ENCODE results near the gene RARA.

Gene RARA

DNA sequence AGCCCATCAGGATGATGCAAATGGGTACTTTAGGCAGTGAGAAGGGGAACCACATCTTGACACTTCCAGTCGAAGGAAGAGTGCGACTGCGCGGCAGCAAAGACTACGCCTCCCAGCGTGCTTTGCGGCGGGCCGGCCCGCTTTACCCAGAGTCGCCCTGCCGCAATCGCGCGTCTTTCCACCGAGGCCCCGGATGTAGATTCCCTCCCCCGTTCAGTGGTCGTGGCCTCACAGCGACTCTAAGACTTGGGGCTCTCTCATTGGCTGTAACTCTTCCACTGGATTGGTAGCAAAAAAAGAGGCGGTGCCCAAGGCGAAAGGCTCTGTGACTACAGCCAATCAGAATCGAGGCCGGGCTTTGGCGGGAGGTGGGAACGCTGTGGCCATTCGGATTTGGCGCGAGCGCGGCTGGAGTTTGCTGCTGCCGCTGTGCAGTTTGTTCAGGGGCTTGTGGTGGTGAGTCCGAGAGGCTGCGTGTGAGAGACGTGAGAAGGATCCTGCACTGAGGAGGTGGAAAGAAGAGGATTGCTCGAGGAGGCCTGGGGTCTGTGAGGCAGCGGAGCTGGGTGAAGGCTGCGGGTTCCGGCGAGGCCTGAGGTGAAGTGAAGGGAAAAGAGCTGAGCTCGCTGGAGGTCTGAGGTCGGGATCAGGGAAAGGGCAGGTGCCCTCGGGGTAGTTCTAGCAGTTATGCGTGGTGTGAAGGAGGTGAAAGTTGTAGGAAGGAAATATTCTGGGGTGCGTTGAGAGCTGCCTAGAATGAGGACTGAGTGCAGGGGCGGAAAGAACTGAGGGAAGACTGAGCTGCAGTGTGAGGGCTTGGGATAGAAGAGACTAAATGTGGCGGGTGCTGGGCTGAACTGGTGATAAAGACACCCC lies 21.2 kb upstream of the RARA start, which contains the start of gene CDC6 (continued):
- TF ChIP-seq ZNF133 (tag by site-specific recombination; IDR thresholded peaks at IDR 0.05): no peak
- no peak for TF ChIP-seq ZNF221 (tag by site-specific recombination; IDR thresholded peaks at IDR 0.05; ENCODE audit: borderline replicate concordance)
- TF ChIP-seq KLF16 (tag by site-specific recombination; IDR thresholded peaks at IDR 0.05): peak; percentile 84
- TF ChIP-seq, protein P1, sequence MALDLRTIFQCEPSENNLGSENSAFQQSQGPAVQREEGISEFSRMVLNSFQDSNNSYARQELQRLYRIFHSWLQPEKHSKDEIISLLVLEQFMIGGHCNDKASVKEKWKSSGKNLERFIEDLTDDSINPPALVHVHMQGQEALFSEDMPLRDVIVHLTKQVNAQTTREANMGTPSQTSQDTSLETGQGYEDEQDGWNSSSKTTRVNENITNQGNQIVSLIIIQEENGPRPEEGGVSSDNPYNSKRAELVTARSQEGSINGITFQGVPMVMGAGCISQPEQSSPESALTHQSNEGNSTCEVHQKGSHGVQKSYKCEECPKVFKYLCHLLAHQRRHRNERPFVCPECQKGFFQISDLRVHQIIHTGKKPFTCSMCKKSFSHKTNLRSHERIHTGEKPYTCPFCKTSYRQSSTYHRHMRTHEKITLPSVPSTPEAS (tag by site-specific recombination; IDR thresholded peaks at IDR 0.05): no peak; the same call in 1 of the 2 replicates
- TF ChIP-seq, protein P2, sequence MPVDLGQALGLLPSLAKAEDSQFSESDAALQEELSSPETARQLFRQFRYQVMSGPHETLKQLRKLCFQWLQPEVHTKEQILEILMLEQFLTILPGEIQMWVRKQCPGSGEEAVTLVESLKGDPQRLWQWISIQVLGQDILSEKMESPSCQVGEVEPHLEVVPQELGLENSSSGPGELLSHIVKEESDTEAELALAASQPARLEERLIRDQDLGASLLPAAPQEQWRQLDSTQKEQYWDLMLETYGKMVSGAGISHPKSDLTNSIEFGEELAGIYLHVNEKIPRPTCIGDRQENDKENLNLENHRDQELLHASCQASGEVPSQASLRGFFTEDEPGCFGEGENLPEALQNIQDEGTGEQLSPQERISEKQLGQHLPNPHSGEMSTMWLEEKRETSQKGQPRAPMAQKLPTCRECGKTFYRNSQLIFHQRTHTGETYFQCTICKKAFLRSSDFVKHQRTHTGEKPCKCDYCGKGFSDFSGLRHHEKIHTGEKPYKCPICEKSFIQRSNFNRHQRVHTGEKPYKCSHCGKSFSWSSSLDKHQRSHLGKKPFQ (tag by site-specific recombination; IDR thresholded peaks at IDR 0.05): 0 out of 2 replicates have a peak, but pooled peaks have one; percentile 81
- TF ChIP-seq, protein P3, sequence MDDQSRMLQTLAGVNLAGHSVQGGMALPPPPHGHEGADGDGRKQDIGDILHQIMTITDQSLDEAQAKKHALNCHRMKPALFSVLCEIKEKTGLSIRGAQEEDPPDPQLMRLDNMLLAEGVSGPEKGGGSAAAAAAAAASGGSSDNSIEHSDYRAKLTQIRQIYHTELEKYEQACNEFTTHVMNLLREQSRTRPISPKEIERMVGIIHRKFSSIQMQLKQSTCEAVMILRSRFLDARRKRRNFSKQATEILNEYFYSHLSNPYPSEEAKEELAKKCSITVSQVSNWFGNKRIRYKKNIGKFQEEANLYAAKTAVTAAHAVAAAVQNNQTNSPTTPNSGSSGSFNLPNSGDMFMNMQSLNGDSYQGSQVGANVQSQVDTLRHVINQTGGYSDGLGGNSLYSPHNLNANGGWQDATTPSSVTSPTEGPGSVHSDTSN (CRISPR knock-in tag; IDR thresholded peaks at IDR 0.05): no peak; the same call in 1 of the 2 replicates
- TF ChIP-seq ZNF132 (tag by site-specific recombination; IDR thresholded peaks at IDR 0.05; ENCODE audit: borderline replicate concordance): no peak
- TF ChIP-seq, protein P4, sequence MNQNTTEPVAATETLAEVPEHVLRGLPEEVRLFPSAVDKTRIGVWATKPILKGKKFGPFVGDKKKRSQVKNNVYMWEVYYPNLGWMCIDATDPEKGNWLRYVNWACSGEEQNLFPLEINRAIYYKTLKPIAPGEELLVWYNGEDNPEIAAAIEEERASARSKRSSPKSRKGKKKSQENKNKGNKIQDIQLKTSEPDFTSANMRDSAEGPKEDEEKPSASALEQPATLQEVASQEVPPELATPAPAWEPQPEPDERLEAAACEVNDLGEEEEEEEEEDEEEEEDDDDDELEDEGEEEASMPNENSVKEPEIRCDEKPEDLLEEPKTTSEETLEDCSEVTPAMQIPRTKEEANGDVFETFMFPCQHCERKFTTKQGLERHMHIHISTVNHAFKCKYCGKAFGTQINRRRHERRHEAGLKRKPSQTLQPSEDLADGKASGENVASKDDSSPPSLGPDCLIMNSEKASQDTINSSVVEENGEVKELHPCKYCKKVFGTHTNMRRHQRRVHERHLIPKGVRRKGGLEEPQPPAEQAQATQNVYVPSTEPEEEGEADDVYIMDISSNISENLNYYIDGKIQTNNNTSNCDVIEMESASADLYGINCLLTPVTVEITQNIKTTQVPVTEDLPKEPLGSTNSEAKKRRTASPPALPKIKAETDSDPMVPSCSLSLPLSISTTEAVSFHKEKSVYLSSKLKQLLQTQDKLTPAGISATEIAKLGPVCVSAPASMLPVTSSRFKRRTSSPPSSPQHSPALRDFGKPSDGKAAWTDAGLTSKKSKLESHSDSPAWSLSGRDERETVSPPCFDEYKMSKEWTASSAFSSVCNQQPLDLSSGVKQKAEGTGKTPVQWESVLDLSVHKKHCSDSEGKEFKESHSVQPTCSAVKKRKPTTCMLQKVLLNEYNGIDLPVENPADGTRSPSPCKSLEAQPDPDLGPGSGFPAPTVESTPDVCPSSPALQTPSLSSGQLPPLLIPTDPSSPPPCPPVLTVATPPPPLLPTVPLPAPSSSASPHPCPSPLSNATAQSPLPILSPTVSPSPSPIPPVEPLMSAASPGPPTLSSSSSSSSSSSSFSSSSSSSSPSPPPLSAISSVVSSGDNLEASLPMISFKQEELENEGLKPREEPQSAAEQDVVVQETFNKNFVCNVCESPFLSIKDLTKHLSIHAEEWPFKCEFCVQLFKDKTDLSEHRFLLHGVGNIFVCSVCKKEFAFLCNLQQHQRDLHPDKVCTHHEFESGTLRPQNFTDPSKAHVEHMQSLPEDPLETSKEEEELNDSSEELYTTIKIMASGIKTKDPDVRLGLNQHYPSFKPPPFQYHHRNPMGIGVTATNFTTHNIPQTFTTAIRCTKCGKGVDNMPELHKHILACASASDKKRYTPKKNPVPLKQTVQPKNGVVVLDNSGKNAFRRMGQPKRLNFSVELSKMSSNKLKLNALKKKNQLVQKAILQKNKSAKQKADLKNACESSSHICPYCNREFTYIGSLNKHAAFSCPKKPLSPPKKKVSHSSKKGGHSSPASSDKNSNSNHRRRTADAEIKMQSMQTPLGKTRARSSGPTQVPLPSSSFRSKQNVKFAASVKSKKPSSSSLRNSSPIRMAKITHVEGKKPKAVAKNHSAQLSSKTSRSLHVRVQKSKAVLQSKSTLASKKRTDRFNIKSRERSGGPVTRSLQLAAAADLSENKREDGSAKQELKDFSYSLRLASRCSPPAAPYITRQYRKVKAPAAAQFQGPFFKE (tag by site-specific recombination; IDR thresholded peaks at IDR 0.05; ENCODE audit: borderline replicate concordance): no peak
- no peak for TF ChIP-seq ZNF433 (tag by site-specific recombination; IDR thresholded peaks at IDR 0.05; ENCODE audit: low read depth)
- no peak for TF ChIP-seq ZNF529 (tag by site-specific recombination; IDR thresholded peaks at IDR 0.05; ENCODE audit: insufficient replicate concordance)
- TF ChIP-seq ZNF114 (tag by site-specific recombination; IDR thresholded peaks at IDR 0.05): no peak
- peak; percentile 88 for TF ChIP-seq ZBTB17 (tag by site-specific recombination; IDR thresholded peaks at IDR 0.05)
- TF ChIP-seq ZNF558 (tag by site-specific recombination; IDR thresholded peaks at IDR 0.05): no peak
- TF ChIP-seq BCL11A (tag by site-specific recombination; IDR thresholded peaks at IDR 0.05; ENCODE audit: low read depth): peak; percentile 33; the same call in 1 of the 2 replicates
- TF ChIP-seq, protein P5, sequence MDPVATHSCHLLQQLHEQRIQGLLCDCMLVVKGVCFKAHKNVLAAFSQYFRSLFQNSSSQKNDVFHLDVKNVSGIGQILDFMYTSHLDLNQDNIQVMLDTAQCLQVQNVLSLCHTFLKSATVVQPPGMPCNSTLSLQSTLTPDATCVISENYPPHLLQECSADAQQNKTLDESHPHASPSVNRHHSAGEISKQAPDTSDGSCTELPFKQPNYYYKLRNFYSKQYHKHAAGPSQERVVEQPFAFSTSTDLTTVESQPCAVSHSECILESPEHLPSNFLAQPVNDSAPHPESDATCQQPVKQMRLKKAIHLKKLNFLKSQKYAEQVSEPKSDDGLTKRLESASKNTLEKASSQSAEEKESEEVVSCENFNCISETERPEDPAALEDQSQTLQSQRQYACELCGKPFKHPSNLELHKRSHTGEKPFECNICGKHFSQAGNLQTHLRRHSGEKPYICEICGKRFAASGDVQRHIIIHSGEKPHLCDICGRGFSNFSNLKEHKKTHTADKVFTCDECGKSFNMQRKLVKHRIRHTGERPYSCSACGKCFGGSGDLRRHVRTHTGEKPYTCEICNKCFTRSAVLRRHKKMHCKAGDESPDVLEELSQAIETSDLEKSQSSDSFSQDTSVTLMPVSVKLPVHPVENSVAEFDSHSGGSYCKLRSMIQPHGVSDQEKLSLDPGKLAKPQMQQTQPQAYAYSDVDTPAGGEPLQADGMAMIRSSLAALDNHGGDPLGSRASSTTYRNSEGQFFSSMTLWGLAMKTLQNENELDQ (tag by site-specific recombination; IDR thresholded peaks at IDR 0.05; ENCODE audit: low read depth): no peak
- no peak for TF ChIP-seq ZNF561 (tag by site-specific recombination; IDR thresholded peaks at IDR 0.05; ENCODE audit: borderline replicate concordance)
- peak; percentile 99 for TF ChIP-seq SP2 (tag by site-specific recombination; IDR thresholded peaks at IDR 0.05)
- TF ChIP-seq, protein P6, sequence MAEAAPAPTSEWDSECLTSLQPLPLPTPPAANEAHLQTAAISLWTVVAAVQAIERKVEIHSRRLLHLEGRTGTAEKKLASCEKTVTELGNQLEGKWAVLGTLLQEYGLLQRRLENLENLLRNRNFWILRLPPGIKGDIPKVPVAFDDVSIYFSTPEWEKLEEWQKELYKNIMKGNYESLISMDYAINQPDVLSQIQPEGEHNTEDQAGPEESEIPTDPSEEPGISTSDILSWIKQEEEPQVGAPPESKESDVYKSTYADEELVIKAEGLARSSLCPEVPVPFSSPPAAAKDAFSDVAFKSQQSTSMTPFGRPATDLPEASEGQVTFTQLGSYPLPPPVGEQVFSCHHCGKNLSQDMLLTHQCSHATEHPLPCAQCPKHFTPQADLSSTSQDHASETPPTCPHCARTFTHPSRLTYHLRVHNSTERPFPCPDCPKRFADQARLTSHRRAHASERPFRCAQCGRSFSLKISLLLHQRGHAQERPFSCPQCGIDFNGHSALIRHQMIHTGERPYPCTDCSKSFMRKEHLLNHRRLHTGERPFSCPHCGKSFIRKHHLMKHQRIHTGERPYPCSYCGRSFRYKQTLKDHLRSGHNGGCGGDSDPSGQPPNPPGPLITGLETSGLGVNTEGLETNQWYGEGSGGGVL (tag by site-specific recombination; IDR thresholded peaks at IDR 0.05): no peak
- no peak for TF ChIP-seq ZNF155 (tag by site-specific recombination; IDR thresholded peaks at IDR 0.05)
- TF ChIP-seq GLIS2 (tag by site-specific recombination; IDR thresholded peaks at IDR 0.05): peak; percentile 77
- TF ChIP-seq ZNF521 (tag by site-specific recombination; IDR thresholded peaks at IDR 0.05): no peak
- TF ChIP-seq HOXC10 (CRISPR knock-in tag; IDR thresholded peaks at IDR 0.05): 0 out of 2 replicates have a peak, but pooled peaks have one; percentile 59
- TF ChIP-seq TRIM28 (IDR thresholded peaks at IDR 0.05; ENCODE audit: borderline replicate concordance, low read length): no peak
